GM12878 (cell line): ENCODE results near the gene IL17RE. TPM values are rescaled to one million over a fixed set of nuclear protein-coding genes. Genes with fewer than 3 reads are reported as not detected.

Experiments
- ATAC-seq: fragments of 200-7000 bp; cut with Tn5 transposase; 3 replicates; pipeline ENCODE4 v1.9.1; 2020; ENCODE audit warnings: mild to moderate bottlenecking, moderate library complexity
- BruUV-seq: library from RNA; stranded (reverse); fragments of 400-500 nt; replicated peaks from 2 replicates; lab custom pipeline; 2021; lab: Mats Ljungman, UMichigan
- CTCF ChIA-PET: fragments of 300-600 bp; sonication (Branson Sonifier 250); formaldehyde crosslinking; extraction: SDS; loops from one replicate; lab custom pipeline; 2021; ENCODE audit warnings: inconsistent platforms; lab: Yijun Ruan, JAX
- POLR2A ChIA-PET: fragments of 350-600 bp; formaldehyde crosslinking; extraction: SDS; loops from one replicate; lab custom pipeline; 2021; ENCODE audit warnings: inconsistent platforms; lab: Charles Lee
- RAD21 ChIA-PET: fragments of 300-600 bp; sonication (Branson Sonifier 250); formaldehyde crosslinking; loops from one replicate; lab custom pipeline; 2023; ENCODE audit warnings: antibody characterized with exemption; ENCODE audit not compliant: unreplicated experiment; lab: Charles Lee
- SMC1A ChIA-PET: fragments of 300-600 bp; sonication (Branson Sonifier 250); formaldehyde crosslinking; loops from one replicate; lab custom pipeline; 2023; ENCODE audit not compliant: unreplicated experiment, uncharacterized antibody; lab: Charles Lee
- DNase-seq: peaks from one replicate; pipeline ENCODE4 v3.0.0-alpha.2; 2011; ENCODE audit warnings: low read depth, low spot score
- FAIRE-seq: peaks from 3 replicates; lab custom pipeline; 2011; peaks lifted over from hg19 to GRCh38; lab: Jason Lieb, UNC
- H2AFZ ChIP-seq: 2 replicates; pipeline ENCODE4 v1.6.0; 2011; ENCODE audit warnings: low read depth, low read length, control low read depth; ENCODE audit not compliant: control insufficient read depth
- H3K27ac ChIP-seq: 2 replicates; pipeline ENCODE4 v1.5.1; 2011; ENCODE audit warnings: control low read depth; ENCODE audit not compliant: control insufficient read depth, insufficient read depth
- H3K27me3 ChIP-seq, 2 experiments: replicated peaks in 1 of 2; 2 replicates each; pipeline versions ENCODE4 v1.6.0 to v1.6.1; 2011; ENCODE audit warnings: low read length in 1 of 2; ENCODE audit not compliant: control insufficient read depth in 2 of 2, insufficient read depth in 2 of 2
- H3K36me3 ChIP-seq, 2 experiments: 2 replicates each; pipeline ENCODE4 v1.5.1; 2011; ENCODE audit warnings: low read length in 1 of 2; ENCODE audit not compliant: control insufficient read depth in 2 of 2, insufficient read depth in 2 of 2
- H3K4me1 ChIP-seq: 2 replicates; pipeline ENCODE4 v1.6.1; 2011; ENCODE audit warnings: mild to moderate bottlenecking, low read length, moderate library complexity, mixed read lengths; ENCODE audit not compliant: control insufficient read depth, insufficient read depth
- H3K4me2 ChIP-seq: 2 replicates; pipeline ENCODE4 v1.6.0; 2011; ENCODE audit warnings: control low read depth; ENCODE audit not compliant: control insufficient read depth, insufficient read depth
- H3K4me3 ChIP-seq: fragments of 200-600 bp; sonication (generic); 2 replicates; pipeline ENCODE4 v1.5.1; 2016
- H3K79me2 ChIP-seq: 2 replicates; pipeline ENCODE4 v1.6.0; 2011; ENCODE audit warnings: low read length; ENCODE audit not compliant: control insufficient read depth, insufficient read depth
- H3K9ac ChIP-seq: 2 replicates; pipeline ENCODE4 v1.8.0; 2011; ENCODE audit warnings: low read length, control low read depth, mixed read lengths; ENCODE audit not compliant: control insufficient read depth, insufficient read depth
- H3K9me3 ChIP-seq: replicated peaks from 3 replicates; pipeline ENCODE4 v1.5.1; 2011; ENCODE audit warnings: mild to moderate bottlenecking, low read length; ENCODE audit not compliant: control insufficient read depth, insufficient read depth
- H4K20me1 ChIP-seq: 2 replicates; pipeline ENCODE4 v1.6.0; 2011; ENCODE audit not compliant: control insufficient read depth, insufficient read depth
- BMI1 ChIP-seq: fragments of 450-650 bp; IDR thresholded peaks from 2 replicates; pipeline ENCODE4 v1.6.1; 2016; ENCODE audit warnings: mild to moderate bottlenecking, moderate library complexity, borderline replicate concordance
- CBX5 ChIP-seq: sonication (generic); IDR thresholded peaks from 2 replicates; pipeline ENCODE4 v1.6.1; 2016; ENCODE audit warnings: low read depth, moderate library complexity, mild to moderate bottlenecking, inconsistent platforms
- CHD1 ChIP-seq: IDR thresholded peaks from 2 replicates; pipeline ENCODE4 v1.6.1; 2012; ENCODE audit warnings: low read depth, low read length, improper control_type of control experiment
- EED ChIP-seq: sonication (generic); IDR thresholded peaks from 2 replicates; pipeline ENCODE4 v1.6.1; 2016; ENCODE audit warnings: antibody characterized with exemption, low read depth
- HDAC6 ChIP-seq: fragments of 200-600 bp; sonication (generic); IDR thresholded peaks from one replicate; pipeline ENCODE4 v1.8.0; 2017; ENCODE audit warnings: antibody characterized with exemption; ENCODE audit not compliant: unreplicated experiment
- NFIC ChIP-seq: IDR thresholded peaks from 2 replicates; pipeline ENCODE4 v1.6.1; 2012; ENCODE audit warnings: low read depth, mild to moderate bottlenecking, inconsistent platforms, low read length, moderate library complexity
- POU2F2 ChIP-seq: IDR thresholded peaks from 3 replicates; pipeline ENCODE4 v1.6.1; 2011; ENCODE audit warnings: low read depth, mild to moderate bottlenecking, low read length, borderline replicate concordance
- TAF1 ChIP-seq: IDR thresholded peaks from 2 replicates; pipeline ENCODE4 v1.6.1; 2011; ENCODE audit warnings: mild to moderate bottlenecking, low read depth, low read length, borderline replicate concordance
- YBX1 ChIP-seq: fragments of 450-650 bp; IDR thresholded peaks from 2 replicates; pipeline ENCODE4 v1.6.1; 2016; ENCODE audit warnings: antibody characterized with exemption
- WGBS: methylation state at CpG from one replicate; pipeline ENCODE4 v1.1.6; 2016; ENCODE audit warnings: low lambda C conversion rate; ENCODE audit not compliant: insufficient replicate concordance, insufficient coverage; ENCODE audit errors: missing lambda C conversion rate; 5-methylcytosine and 5-hydroxymethylcytosine counted together
- in situ Hi-C: fragments of 300-500 bp; cut with MboI; formaldehyde crosslinking; loops from 9 replicates; pipeline ENCODE4 v1.14.3; 2018; ENCODE audit warnings: mixed read lengths
- intact Hi-C: fragments of 100-400 bp; cut with micrococcal nuclease; formaldehyde crosslinking; loops from one replicate; pipeline ENCODE4 v1.14.2; 2022; ENCODE audit not compliant: unreplicated experiment
- polyA plus RNA-seq, 11 experiments: library from polyadenylated mRNA; depleted of rRNA in 4 of 11; unstranded in 6 of 11; stranded (reverse) in 5 of 11; fragments of >200 nt; fragmentation: Nextera tagmentation in 4 of 11; fragmentation: Illumina TruSeq in 1 of 11; extraction: Ambion mirVana in 4 of 11; extraction: Trizol in 1 of 11; gene quantifications; 1 replicate in 1 of 11; 2 replicates in 10 of 11; pipeline versions ENCODE4 v1.2.1 to v1.2.3, GENCODE V29; 2011 to 2016; ENCODE audit warnings: inconsistent platforms in 2 of 11, missing spikeins in 2 of 11, low read depth in 1 of 11
- total RNA-seq, 4 experiments: library from RNA; depleted of rRNA in 3 of 4; stranded (reverse); fragments of >200 nt in 3 of 4; fragmentation: Illumina TruSeq in 1 of 4; extraction: Trizol in 1 of 4; gene quantifications; 2 replicates each; pipeline versions ENCODE4 v1.2.1 to v1.2.3, GENCODE V29; 2013 to 2021
- TF ChIP-seq, protein P1 (sequence below): IDR thresholded peaks from 2 replicates; pipeline ENCODE4 v1.6.1; 2011; ENCODE audit warnings: borderline replicate concordance, low read depth, mild to moderate bottlenecking, moderate library complexity, low read length; ENCODE audit not compliant: insufficient read depth, poor library complexity, severe bottlenecking
- TF ChIP-seq, protein P2 (sequence below): IDR thresholded peaks from 2 replicates; pipeline ENCODE4 v1.6.1; 2012; ENCODE audit warnings: low read depth, low read length, improper control_type of control experiment
- TF ChIP-seq, protein P3 (sequence below): IDR thresholded peaks from 2 replicates; pipeline ENCODE4 v1.6.1; 2011; ENCODE audit warnings: borderline replicate concordance, low read depth, mild to moderate bottlenecking, moderate library complexity, mixed read lengths, low read length; ENCODE audit not compliant: insufficient read depth; ENCODE audit errors: extremely low read length
- TF ChIP-seq, protein P4 (sequence below), 3 experiments: IDR thresholded peaks in 2 of 3; conservative IDR thresholded peaks in 1 of 3; 2 replicates each; pipeline ENCODE4 v1.5.1; 2011; ENCODE audit warnings: low read depth in 3 of 3, low read length in 3 of 3, mild to moderate bottlenecking in 3 of 3, control low read depth in 2 of 3, moderate library complexity in 2 of 3, inconsistent platforms in 1 of 3, mixed read lengths in 1 of 3; ENCODE audit not compliant: control insufficient read depth in 2 of 3, insufficient read depth in 1 of 3; ENCODE audit errors: extremely low read depth in 1 of 3

Gene IL17RE
- total and polyA plus RNA-seq, 10 of the 15 experiments (the other 5 are each of a cell fraction or from before 2014, with no cell fraction given), result 0.04 to 0.51 (median 0.12) TPM; not detected in 2

DNA sequence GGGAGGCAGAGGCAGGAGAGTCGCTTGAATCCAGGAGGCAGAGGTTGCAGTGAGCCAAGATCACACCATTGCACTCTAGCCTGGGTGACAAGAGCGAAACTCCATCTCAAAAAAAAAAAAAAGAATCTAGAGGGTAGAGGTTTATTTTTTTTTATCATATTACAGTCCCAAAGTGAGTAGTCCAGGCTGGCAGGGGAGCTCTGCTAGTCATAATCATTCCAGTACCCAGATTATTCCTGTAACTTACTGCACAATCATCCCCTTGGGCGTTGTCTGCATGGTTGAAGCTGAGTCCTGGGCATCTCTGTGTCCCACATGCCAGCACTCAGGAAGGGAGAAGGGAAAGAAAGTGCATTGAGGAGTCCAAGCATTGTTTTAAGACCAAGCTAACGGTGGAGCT is 39.5 kb downstream of the IL17RE start:
- POLR2A ChIA-PET, result interaction anchor here (0.6 to 1.4 kb wide), 3 partner anchors 9 to 230 kb away, joined by 3 to 5 read pairs (median 4); no protein-coding TSS in a partner anchor
- H3K4me2 ChIP-seq, result no peak overlapping the region
- in situ Hi-C loops, result no loop called here
- no peak overlapping the region for H3K9ac ChIP-seq
- no peaks in the 10 kb centered on the region for H4K20me1 ChIP-seq
- DNase-seq (no peak), ATAC-seq (no peak), FAIRE-seq (no peak)
- SMC1A ChIA-PET, result no interaction called here
- CTCF ChIA-PET, result interaction anchor here (2.2 kb wide), 1 partner anchor 10 kb away, joined by 6 read pairs; no protein-coding TSS in a partner anchor
- H3K27ac ChIP-seq, result no peak overlapping the region
- BruUV-seq, result no TSS peak
- no peaks in the 10 kb centered on the region for H3K79me2 ChIP-seq
- peaks cover 0 to 5% of the 10 kb centered on the region in 2 experiments; a peak in 3 of 4 replicates for H3K36me3 ChIP-seq
- intact Hi-C loops, result no loop called here
- H2AFZ ChIP-seq, result no peak overlapping the region
- 67% methylated on average over 4 of the region's 4 CpGs for WGBS
- RAD21 ChIA-PET, result interaction anchor here (1.4 kb wide), 1 partner anchor 9 kb away, joined by 7 read pairs; the partner anchor contains the start of gene CRELD1
- H3K9me3 ChIP-seq, result no peaks in the 10 kb centered on the region
- no peak overlapping the region for H3K4me3 ChIP-seq
- no peaks in the 10 kb centered on the region for H3K27me3 ChIP-seq
- TF ChIP-seq CBX5, result no peak
- TF ChIP-seq NFIC, result no peak
- TF ChIP-seq, protein P1, sequence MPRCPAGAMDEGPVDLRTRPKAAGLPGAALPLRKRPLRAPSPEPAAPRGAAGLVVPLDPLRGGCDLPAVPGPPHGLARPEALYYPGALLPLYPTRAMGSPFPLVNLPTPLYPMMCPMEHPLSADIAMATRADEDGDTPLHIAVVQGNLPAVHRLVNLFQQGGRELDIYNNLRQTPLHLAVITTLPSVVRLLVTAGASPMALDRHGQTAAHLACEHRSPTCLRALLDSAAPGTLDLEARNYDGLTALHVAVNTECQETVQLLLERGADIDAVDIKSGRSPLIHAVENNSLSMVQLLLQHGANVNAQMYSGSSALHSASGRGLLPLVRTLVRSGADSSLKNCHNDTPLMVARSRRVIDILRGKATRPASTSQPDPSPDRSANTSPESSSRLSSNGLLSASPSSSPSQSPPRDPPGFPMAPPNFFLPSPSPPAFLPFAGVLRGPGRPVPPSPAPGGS, result no peak
- no peak for TF ChIP-seq HDAC6
- TF ChIP-seq, protein P2, sequence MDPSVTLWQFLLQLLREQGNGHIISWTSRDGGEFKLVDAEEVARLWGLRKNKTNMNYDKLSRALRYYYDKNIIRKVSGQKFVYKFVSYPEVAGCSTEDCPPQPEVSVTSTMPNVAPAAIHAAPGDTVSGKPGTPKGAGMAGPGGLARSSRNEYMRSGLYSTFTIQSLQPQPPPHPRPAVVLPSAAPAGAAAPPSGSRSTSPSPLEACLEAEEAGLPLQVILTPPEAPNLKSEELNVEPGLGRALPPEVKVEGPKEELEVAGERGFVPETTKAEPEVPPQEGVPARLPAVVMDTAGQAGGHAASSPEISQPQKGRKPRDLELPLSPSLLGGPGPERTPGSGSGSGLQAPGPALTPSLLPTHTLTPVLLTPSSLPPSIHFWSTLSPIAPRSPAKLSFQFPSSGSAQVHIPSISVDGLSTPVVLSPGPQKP, result no peak
- no peak for TF ChIP-seq POU2F2
- no peak for TF ChIP-seq TAF1
- TF ChIP-seq, protein P3, sequence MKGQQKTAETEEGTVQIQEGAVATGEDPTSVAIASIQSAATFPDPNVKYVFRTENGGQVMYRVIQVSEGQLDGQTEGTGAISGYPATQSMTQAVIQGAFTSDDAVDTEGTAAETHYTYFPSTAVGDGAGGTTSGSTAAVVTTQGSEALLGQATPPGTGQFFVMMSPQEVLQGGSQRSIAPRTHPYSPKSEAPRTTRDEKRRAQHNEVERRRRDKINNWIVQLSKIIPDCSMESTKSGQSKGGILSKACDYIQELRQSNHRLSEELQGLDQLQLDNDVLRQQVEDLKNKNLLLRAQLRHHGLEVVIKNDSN, result no peak
- TF ChIP-seq EED, result no peak
- TF ChIP-seq CHD1, result no peak
- no peak for TF ChIP-seq YBX1
- no peak for TF ChIP-seq BMI1
- TF ChIP-seq, protein P4, sequence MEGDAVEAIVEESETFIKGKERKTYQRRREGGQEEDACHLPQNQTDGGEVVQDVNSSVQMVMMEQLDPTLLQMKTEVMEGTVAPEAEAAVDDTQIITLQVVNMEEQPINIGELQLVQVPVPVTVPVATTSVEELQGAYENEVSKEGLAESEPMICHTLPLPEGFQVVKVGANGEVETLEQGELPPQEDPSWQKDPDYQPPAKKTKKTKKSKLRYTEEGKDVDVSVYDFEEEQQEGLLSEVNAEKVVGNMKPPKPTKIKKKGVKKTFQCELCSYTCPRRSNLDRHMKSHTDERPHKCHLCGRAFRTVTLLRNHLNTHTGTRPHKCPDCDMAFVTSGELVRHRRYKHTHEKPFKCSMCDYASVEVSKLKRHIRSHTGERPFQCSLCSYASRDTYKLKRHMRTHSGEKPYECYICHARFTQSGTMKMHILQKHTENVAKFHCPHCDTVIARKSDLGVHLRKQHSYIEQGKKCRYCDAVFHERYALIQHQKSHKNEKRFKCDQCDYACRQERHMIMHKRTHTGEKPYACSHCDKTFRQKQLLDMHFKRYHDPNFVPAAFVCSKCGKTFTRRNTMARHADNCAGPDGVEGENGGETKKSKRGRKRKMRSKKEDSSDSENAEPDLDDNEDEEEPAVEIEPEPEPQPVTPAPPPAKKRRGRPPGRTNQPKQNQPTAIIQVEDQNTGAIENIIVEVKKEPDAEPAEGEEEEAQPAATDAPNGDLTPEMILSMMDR (IDR thresholded peaks at IDR 0.05 in 2 of 3, conservative IDR thresholded peaks at IDR 0.05 in 1 of 3; ENCODE audit: control insufficient read depth in 2 of 3, extremely low read depth in 1 of 3, insufficient read depth in 1 of 3, low read depth in 3 of 3, low read length in 3 of 3), result no peak
- TF ChIP-seq, all 136 proteins: peak for 0
- no peaks in the 10 kb centered on the region for H3K4me1 ChIP-seq
